Measurements from ENCODE around the gene CYP17A1.

CYP17A1 gene

DNA sequence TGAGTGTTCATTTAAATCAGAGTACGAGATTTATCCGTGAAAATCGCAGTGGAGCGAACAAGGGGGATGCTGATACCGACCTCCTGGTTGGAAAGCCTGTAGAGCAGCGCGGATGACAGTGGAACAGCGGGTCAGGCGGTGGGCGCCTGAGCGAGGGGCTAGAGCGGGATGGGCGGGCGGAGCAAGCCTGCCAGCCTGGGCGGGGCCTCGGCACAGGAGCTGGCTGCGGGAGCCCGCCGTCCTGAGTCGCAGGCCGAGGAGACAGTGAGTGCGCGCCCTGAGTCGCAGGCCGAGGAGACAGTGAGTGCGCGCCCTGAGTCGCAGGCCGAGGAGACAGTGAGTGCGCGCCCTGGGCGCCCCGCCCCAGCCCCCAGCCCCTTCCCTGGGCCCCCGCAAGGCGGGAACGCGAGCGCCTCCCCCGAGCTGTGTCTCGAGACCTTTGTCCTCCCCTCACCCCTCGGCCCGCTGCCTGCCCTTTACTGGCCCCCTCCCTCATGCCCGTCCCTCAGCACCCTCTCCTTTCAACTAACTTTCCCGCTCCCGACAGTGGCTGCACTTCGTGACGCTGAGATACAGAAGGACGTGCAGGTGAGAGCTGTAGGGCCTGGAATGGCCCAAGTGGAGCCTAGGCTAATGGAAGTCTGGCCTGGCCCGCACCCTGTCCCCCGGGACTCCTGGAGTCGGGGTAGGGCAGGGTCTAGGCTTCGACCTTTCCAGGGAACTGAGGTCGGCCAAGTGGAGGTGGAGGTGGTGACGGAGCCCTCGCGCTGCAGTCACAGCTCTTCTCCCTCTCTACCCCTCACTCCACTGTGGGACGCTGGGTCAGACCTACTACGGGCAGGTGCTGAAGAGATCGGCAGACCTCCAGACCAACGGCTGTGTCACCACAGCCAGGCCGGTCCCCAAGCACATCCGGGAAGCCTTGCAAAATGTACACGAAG lies 32.3 kb upstream of the CYP17A1 start, which contains the start of gene AS3MT:
Gene AS3MT, plus strand, starts transcription at position 213 of the 941 bp plus-strand sequence. Its CDS starts 123 bp downstream, at position 336.
- H3F3A ChIP-seq (ENCODE audit: insufficient read depth), result no peaks in the 10 kb centered on the region
- H3K4me3 ChIP-seq (ENCODE audit: insufficient read depth, low read length, poor library complexity, severe bottlenecking), result no peak within 1 kb of the TSS
- no peaks in the 10 kb centered on the region for H3K9me2 ChIP-seq (replicated peaks; ENCODE audit: insufficient read depth, low read length)
- TF ChIP-seq, protein P1, sequence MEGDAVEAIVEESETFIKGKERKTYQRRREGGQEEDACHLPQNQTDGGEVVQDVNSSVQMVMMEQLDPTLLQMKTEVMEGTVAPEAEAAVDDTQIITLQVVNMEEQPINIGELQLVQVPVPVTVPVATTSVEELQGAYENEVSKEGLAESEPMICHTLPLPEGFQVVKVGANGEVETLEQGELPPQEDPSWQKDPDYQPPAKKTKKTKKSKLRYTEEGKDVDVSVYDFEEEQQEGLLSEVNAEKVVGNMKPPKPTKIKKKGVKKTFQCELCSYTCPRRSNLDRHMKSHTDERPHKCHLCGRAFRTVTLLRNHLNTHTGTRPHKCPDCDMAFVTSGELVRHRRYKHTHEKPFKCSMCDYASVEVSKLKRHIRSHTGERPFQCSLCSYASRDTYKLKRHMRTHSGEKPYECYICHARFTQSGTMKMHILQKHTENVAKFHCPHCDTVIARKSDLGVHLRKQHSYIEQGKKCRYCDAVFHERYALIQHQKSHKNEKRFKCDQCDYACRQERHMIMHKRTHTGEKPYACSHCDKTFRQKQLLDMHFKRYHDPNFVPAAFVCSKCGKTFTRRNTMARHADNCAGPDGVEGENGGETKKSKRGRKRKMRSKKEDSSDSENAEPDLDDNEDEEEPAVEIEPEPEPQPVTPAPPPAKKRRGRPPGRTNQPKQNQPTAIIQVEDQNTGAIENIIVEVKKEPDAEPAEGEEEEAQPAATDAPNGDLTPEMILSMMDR (IDR thresholded peaks at IDR 0.05; ENCODE audit: insufficient read depth, low read length, poor library complexity, severe bottlenecking), result no peak
- no peak for TF ChIP-seq EZH2phosphoT487 (conservative IDR thresholded peaks at IDR 0.05; ENCODE audit: low read length)
- no peak within 1 kb of the TSS for H3K9ac ChIP-seq (ENCODE audit: low read length)
- no peaks in the 10 kb centered on the region for H4K20me1 ChIP-seq (ENCODE audit: low read depth, low read length)
- no peaks in the 10 kb centered on the region for H3K27me3 ChIP-seq (ENCODE audit: low read length)
- no peak within 1 kb of the TSS for H3K4me2 ChIP-seq (ENCODE audit: low read depth, low read length, poor library complexity, severe bottlenecking)
- no peaks in the 10 kb centered on the region for H3K36me3 ChIP-seq (ENCODE audit: low read length)
- H3K79me2 ChIP-seq (ENCODE audit: insufficient read depth, low read length), result no peaks in the 10 kb centered on the region
- no peak within 1 kb of the TSS for H2AFZ ChIP-seq (ENCODE audit: low read depth, low read length, severe bottlenecking)
- no peaks in the 10 kb centered on the region for H3K9me3 ChIP-seq (ENCODE audit: insufficient read depth, low read length)
- no peak within 1 kb of the TSS for H3K27ac ChIP-seq (ENCODE audit: low read depth, low read length)

DNA sequence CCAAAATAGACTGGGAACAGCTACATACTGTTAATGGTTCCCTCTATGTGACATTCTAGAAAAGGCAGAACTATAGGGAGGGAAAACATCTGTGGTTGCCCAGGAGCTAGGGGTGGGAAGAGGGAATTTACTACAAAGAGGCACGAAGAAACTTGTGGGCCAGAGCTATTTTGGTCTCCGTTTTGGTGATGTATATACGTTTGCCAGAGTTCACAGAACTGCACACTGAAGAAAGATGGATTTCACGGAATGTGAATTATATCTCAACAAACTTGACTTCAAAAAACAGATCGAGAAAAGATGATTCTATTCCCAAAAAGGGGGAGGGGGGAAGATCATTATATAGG lies 31.7 kb upstream of the CYP17A1 start:
- Histone ChIP-seq H3F3A (ENCODE audit: insufficient read depth) (no peaks in the 10 kb centered on the region), H3K4me2 (ENCODE audit: low read depth, low read length, poor library complexity, severe bottlenecking) (no peak overlapping the region), H3K36me3 (ENCODE audit: low read length) (no peaks in the 10 kb centered on the region), H3K9ac (ENCODE audit: low read length) (no peak overlapping the region), H3K9me2 (replicated peaks; ENCODE audit: insufficient read depth, low read length) (no peaks in the 10 kb centered on the region), H3K9me3 (ENCODE audit: insufficient read depth, low read length) (no peaks in the 10 kb centered on the region), H4K20me1 (ENCODE audit: low read depth, low read length) (no peaks in the 10 kb centered on the region), H3K4me3 (ENCODE audit: insufficient read depth, low read length, poor library complexity, severe bottlenecking) (no peak overlapping the region), H2AFZ (ENCODE audit: low read depth, low read length, severe bottlenecking) (no peak overlapping the region), H3K27me3 (ENCODE audit: low read length) (no peaks in the 10 kb centered on the region), H3K79me2 (ENCODE audit: insufficient read depth, low read length) (no peaks in the 10 kb centered on the region), H3K27ac (ENCODE audit: low read depth, low read length) (no peak overlapping the region)
- TF ChIP-seq EZH2phosphoT487 (conservative IDR thresholded peaks at IDR 0.05; ENCODE audit: low read length), result no peak
- TF ChIP-seq, protein P1 (IDR thresholded peaks at IDR 0.05; ENCODE audit: insufficient read depth, low read length, poor library complexity, severe bottlenecking), result no peak

DNA sequence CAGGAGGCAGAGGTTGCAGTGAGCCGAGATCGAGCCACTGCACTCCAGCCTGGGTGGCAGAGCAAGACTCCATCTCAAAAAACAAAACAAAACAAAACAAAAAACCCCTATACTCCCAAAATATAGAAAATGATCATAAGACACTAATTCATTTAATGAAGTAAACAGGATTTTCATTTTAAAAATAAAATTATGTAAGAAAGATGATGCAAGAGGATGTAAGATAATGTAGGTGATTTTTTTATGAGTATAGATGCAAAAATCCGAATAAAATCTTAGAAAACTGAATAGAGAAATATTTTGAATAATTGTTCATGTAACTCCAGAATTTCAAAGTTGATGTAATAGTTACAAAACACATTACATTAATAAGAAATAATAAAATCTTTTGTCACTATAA lies 28.4 kb upstream of the CYP17A1 start:
- no peak overlapping the region for H3K9ac ChIP-seq (ENCODE audit: low read length)
- H2AFZ ChIP-seq (ENCODE audit: low read depth, low read length, severe bottlenecking), result no peak overlapping the region
- H3K9me2 ChIP-seq (replicated peaks; ENCODE audit: insufficient read depth, low read length), result no peaks in the 10 kb centered on the region
- H3K4me3 ChIP-seq (ENCODE audit: insufficient read depth, low read length, poor library complexity, severe bottlenecking), result no peak overlapping the region
- TF ChIP-seq, protein P1 (IDR thresholded peaks at IDR 0.05; ENCODE audit: insufficient read depth, low read length, poor library complexity, severe bottlenecking), result no peak
- no peak for TF ChIP-seq EZH2phosphoT487 (conservative IDR thresholded peaks at IDR 0.05; ENCODE audit: low read length)
- H4K20me1 ChIP-seq (ENCODE audit: low read depth, low read length), result no peaks in the 10 kb centered on the region
- no peak overlapping the region for H3K4me2 ChIP-seq (ENCODE audit: low read depth, low read length, poor library complexity, severe bottlenecking)
- no peaks in the 10 kb centered on the region for H3F3A ChIP-seq (ENCODE audit: insufficient read depth)
- no peaks in the 10 kb centered on the region for H3K9me3 ChIP-seq (ENCODE audit: insufficient read depth, low read length)
- no peaks in the 10 kb centered on the region for H3K27me3 ChIP-seq (ENCODE audit: low read length)
- no peaks in the 10 kb centered on the region for H3K36me3 ChIP-seq (ENCODE audit: low read length)
- H3K27ac ChIP-seq (ENCODE audit: low read depth, low read length), result no peak overlapping the region
- H3K79me2 ChIP-seq (ENCODE audit: insufficient read depth, low read length), result no peaks in the 10 kb centered on the region

All from SU-DHL-6 (cell line).